Measurements from ENCODE around the gene CCK.

CCK gene

GRCh38 chr3:42225486-42226363 is 40.3 kb downstream of the CCK start:
- no peak for DNase-seq

GRCh38 chr3:42224658-42225421 is 41.1 kb downstream of the CCK start:
- DNase-seq = no peak

GRCh38 chr3:42224178-42224577 is 41.8 kb downstream of the CCK start:
- DNase-seq = no peak

GRCh38 chr3:42222942-42223693 is 42.9 kb downstream of the CCK start:
- DNase-seq = no peak

GRCh38 chr3:42220436-42221121 is 45.4 kb downstream of the CCK start:
- DNase-seq = no peak

GRCh38 chr3:42216931-42217333 is 49.1 kb downstream of the CCK start:
- no peak for DNase-seq

GRCh38 chr3:42216302-42216701 is 49.7 kb downstream of the CCK start:
- no peak for DNase-seq

GRCh38 chr3:42214565-42215283 is 51.3 kb downstream of the CCK start:
- DNase-seq = no peak

GRCh38 chr3:42214064-42214463 is 51.9 kb downstream of the CCK start:
- no peak for DNase-seq

- no peak for DNase-seq
These were observed 52.6 kb downstream of the CCK start for GRCh38 chr3:42213417-42213816.

- no peak for DNase-seq
These were observed 55.3 kb downstream of the CCK start for GRCh38 chr3:42210726-42211125.

- no peak for DNase-seq
These were observed 56.1 kb downstream of the CCK start for GRCh38 chr3:42209917-42210316.

All from suppressor macrophage (primary cell).